Astrocyte of the spinal cord (primary cell): ENCODE measurements around the gene PRRT3.
"Not testable (repeated sequence)": the region's sequence is repeated elsewhere in the genome, so short reads cannot be mapped to it uniquely, and the experiment has no call there.

Experiments
- DNase-seq: peaks from one replicate; pipeline ENCODE4 v3.0.0; 2011; ENCODE audit warnings: low read depth, low spot score
- H3K4me3 ChIP-seq: 2 replicates; pipeline ENCODE4 v1.5.1; 2011; ENCODE audit warnings: low read depth, mild to moderate bottlenecking, low read length, moderate library complexity
- in situ Hi-C: cut with HindIII; loops from 2 replicates; pipeline ENCODE4 v1.10.0; 2017; ENCODE audit warnings: low sequenced_read_pairs
- TF ChIP-seq, protein P1 (sequence below): IDR thresholded peaks from 2 replicates; pipeline ENCODE4 v1.5.1; 2012; ENCODE audit warnings: low read depth, mild to moderate bottlenecking, low read length, inconsistent platforms

PRRT3 gene

DNA sequence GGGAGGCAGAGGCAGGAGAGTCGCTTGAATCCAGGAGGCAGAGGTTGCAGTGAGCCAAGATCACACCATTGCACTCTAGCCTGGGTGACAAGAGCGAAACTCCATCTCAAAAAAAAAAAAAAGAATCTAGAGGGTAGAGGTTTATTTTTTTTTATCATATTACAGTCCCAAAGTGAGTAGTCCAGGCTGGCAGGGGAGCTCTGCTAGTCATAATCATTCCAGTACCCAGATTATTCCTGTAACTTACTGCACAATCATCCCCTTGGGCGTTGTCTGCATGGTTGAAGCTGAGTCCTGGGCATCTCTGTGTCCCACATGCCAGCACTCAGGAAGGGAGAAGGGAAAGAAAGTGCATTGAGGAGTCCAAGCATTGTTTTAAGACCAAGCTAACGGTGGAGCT lies 10.0 kb downstream of the PRRT3 start:
- H3K4me3 ChIP-seq = no peak overlapping the region
- no peak for DNase-seq
- TF ChIP-seq, protein P1, sequence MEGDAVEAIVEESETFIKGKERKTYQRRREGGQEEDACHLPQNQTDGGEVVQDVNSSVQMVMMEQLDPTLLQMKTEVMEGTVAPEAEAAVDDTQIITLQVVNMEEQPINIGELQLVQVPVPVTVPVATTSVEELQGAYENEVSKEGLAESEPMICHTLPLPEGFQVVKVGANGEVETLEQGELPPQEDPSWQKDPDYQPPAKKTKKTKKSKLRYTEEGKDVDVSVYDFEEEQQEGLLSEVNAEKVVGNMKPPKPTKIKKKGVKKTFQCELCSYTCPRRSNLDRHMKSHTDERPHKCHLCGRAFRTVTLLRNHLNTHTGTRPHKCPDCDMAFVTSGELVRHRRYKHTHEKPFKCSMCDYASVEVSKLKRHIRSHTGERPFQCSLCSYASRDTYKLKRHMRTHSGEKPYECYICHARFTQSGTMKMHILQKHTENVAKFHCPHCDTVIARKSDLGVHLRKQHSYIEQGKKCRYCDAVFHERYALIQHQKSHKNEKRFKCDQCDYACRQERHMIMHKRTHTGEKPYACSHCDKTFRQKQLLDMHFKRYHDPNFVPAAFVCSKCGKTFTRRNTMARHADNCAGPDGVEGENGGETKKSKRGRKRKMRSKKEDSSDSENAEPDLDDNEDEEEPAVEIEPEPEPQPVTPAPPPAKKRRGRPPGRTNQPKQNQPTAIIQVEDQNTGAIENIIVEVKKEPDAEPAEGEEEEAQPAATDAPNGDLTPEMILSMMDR = no peak
- in situ Hi-C loops = no loop called here

- DNase-seq = no peak
- in situ Hi-C loops = no loop called here
- H3K4me3 ChIP-seq = no peak overlapping the region
- TF ChIP-seq, protein P1 = no peak
These were observed 11.5 kb downstream of the PRRT3 start for GRCh38 chr3:9940746-9941145.

DNA sequence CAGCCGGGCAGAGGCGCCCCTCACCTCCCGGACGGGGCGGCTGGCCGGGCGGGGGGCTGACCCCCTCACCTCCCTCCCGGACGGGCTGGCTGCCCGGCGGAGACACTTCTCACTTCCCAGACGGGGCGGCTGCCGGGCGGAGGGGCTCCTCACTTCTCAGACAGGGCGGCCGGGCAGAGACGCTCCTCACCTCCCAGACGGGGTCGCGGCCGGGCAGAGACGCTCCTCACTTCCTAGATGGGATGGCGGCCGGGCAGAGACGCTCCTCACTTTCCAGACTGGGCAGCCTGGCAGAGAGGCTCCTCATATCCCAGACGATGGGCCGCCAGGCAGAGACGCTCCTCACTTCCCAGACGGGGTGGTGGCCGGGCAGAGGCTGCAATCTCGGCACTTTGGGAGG lies 12.3 kb downstream of the PRRT3 start:
- DNase-seq, in situ Hi-C loops: not testable (repeated sequence)

DNA sequence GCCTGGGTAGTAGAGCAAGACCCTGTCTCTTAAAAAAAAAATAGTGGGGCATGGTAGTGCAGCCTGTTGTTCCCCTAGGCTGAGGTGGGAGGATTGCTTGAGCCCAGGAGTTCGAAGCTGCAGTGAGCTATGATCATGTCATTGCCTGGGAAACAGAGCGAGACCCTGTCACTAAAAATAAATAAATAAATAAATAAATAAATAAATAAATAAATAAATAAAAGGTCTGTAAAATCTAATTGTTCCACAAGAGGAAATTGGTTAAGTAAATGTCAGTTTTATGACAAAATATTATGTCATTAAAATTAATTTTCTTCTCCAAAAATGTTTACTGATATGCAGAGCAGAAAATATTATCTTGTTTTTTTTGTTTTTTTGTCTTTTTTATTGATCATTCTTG lies 13.2 kb downstream of the PRRT3 start:
- no peak overlapping the region for H3K4me3 ChIP-seq
- in situ Hi-C loops = no loop called here
- TF ChIP-seq, protein P1 = no peak
- no peak for DNase-seq

More for the DNA sequence above, 12.3 kb downstream of the PRRT3 start:
- H3K4me3 ChIP-seq = not testable (repeated sequence)

DNA sequence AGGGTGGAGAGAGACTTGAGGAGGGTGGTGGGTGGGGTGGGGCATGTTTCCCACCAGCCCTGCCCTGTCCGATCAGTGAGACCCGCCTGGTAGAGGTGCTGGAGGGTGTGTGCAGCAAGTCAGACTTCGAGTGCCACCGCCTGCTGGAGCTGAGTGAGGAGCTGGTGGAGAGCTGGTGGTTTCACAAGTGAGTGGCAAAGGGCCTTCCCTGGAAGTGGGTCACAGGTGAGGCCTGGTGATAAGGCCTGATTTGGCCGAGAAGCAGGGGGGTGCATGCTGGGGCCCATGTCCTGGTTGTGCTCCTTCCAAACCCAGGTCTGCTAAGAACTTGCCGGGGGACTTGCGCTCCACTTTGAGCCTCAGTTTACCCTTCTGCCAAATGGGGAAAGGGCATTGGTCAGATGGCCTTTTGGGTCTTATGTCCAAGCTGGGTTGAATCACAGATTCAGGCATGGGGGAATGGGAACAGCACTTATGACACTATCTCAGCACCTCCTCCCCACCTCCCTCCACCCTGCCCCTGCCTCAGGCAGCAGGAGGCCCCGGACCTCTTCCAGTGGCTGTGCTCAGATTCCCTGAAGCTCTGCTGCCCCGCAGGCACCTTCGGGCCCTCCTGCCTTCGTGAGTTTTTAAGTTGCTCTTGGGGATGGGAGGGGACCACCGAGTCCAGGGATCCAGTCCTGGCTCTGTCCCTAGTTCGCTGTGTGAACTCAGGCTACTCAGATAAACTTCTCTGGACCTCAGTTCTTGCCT lies 14.5 kb downstream of the PRRT3 start:
- no peak overlapping the region for H3K4me3 ChIP-seq
- in situ Hi-C loops = no loop called here
- no peak for DNase-seq
- TF ChIP-seq, protein P1 = no peak

GRCh38 chr3:9935966-9936510 lies 16.2 kb downstream of the PRRT3 start:
- no peak overlapping the region for H3K4me3 ChIP-seq
- in situ Hi-C loops = no loop called here
- no peak for DNase-seq
- TF ChIP-seq, protein P1 = no peak

GRCh38 chr3:9934993-9935392 lies 17.2 kb downstream of the PRRT3 start:
- TF ChIP-seq, protein P1 = no peak
- H3K4me3 ChIP-seq = no peak overlapping the region
- in situ Hi-C loops = no loop called here
- no peak for DNase-seq
